Measurements from ENCODE around the gene VPS51. TPM values are rescaled to one million over a fixed set of nuclear protein-coding genes. Genes with fewer than 3 reads are reported as not detected.

VPS51 gene
- total RNA-seq, 1 donor from 2014 or later: 214 TPM

GRCh38 chr11:65104628-65105027 lies 8.6 kb downstream of the VPS51 start:
- DNase-seq (ENCODE audit: low read depth): no peak

- DNase-seq (ENCODE audit: low read depth): no peak
Measured at GRCh38 chr11:65107078-65107477, 11.1 kb downstream of the VPS51 start.

- DNase-seq (ENCODE audit: low read depth): no peak
Measured at GRCh38 chr11:65107751-65108468, 11.9 kb downstream of the VPS51 start.

- no peak for DNase-seq (ENCODE audit: low read depth)
Measured at GRCh38 chr11:65108469-65109123, 12.6 kb downstream of the VPS51 start.

- DNase-seq (ENCODE audit: low read depth): no peak
Measured at GRCh38 chr11:65109231-65110198, 13.5 kb downstream of the VPS51 start.

- DNase-seq (ENCODE audit: low read depth): peak; percentile 87
Measured at GRCh38 chr11:65110354-65110861, 14.4 kb downstream of the VPS51 start.

- no peak for DNase-seq (ENCODE audit: low read depth)
Measured at GRCh38 chr11:65111159-65111743, 15.2 kb downstream of the VPS51 start.

- DNase-seq (ENCODE audit: low read depth): peak; percentile 93
Measured at GRCh38 chr11:65111744-65112545, 15.9 kb downstream of the VPS51 start, which contains the start of gene TM7SF2. TSS of gene TM7SF2 (plus strand) at chr11:65111872. CDS start at chr11:65112016, 144 bp downstream.

GRCh38 chr11:65112546-65113360 lies 16.7 kb downstream of the VPS51 start:
- peak; percentile 31 for DNase-seq (ENCODE audit: low read depth)

GRCh38 chr11:65113361-65113756 lies 17.3 kb downstream of the VPS51 start:
- DNase-seq (ENCODE audit: low read depth): no peak

- no peak for DNase-seq (ENCODE audit: low read depth)
Measured at GRCh38 chr11:65113839-65114238, 17.8 kb downstream of the VPS51 start.

GRCh38 chr11:65114538-65115171 lies 18.6 kb downstream of the VPS51 start:
- no peak for DNase-seq (ENCODE audit: low read depth)

GRCh38 chr11:65115361-65116082 lies 19.5 kb downstream of the VPS51 start:
- no peak for DNase-seq (ENCODE audit: low read depth)

- peak; percentile 49 for DNase-seq (ENCODE audit: low read depth)
Measured at GRCh38 chr11:65116370-65117205, 20.6 kb downstream of the VPS51 start.

- DNase-seq (ENCODE audit: low read depth): peak; percentile 99
Measured at GRCh38 chr11:65117206-65118096, 21.4 kb downstream of the VPS51 start, which contains the start of gene ZNHIT2. TSS of gene ZNHIT2 (minus strand) at chr11:65117701. CDS start at chr11:65117653, 48 bp downstream.

All from myocyte (in vitro differentiated cells).